HUES48 (cell line): ENCODE results near the gene ARHGAP6.

Source experiments
- H3K27ac ChIP-seq: one replicate; pipeline ENCODE4 v1.7.0; 2013; ENCODE audit warnings: low read depth, low read length, inconsistent platforms
- H3K27me3 ChIP-seq: 2 replicates; pipeline ENCODE4 v1.6.1; 2013; ENCODE audit warnings: mild to moderate bottlenecking, low read length; ENCODE audit not compliant: control insufficient read depth, insufficient read depth
- H3K36me3 ChIP-seq: 2 replicates; pipeline ENCODE4 v1.6.1; 2013; ENCODE audit warnings: low read length; ENCODE audit not compliant: control insufficient read depth, insufficient read depth
- H3K4me1 ChIP-seq: 2 replicates; pipeline ENCODE4 v1.6.1; 2013; ENCODE audit warnings: mild to moderate bottlenecking, low read length; ENCODE audit not compliant: control insufficient read depth, insufficient read depth
- H3K4me3 ChIP-seq: 2 replicates; pipeline ENCODE4 v1.5.1; 2013; ENCODE audit warnings: mild to moderate bottlenecking, low read depth, low read length
- H3K9ac ChIP-seq: 2 replicates; pipeline ENCODE4 v1.6.1; 2013; ENCODE audit warnings: mild to moderate bottlenecking, low read depth, low read length, moderate library complexity
- H3K9me3 ChIP-seq: 2 replicates; pipeline ENCODE4 v1.6.1; 2013; ENCODE audit warnings: low read length; ENCODE audit not compliant: control insufficient read depth, insufficient read depth

The ARHGAP6 gene

DNA sequence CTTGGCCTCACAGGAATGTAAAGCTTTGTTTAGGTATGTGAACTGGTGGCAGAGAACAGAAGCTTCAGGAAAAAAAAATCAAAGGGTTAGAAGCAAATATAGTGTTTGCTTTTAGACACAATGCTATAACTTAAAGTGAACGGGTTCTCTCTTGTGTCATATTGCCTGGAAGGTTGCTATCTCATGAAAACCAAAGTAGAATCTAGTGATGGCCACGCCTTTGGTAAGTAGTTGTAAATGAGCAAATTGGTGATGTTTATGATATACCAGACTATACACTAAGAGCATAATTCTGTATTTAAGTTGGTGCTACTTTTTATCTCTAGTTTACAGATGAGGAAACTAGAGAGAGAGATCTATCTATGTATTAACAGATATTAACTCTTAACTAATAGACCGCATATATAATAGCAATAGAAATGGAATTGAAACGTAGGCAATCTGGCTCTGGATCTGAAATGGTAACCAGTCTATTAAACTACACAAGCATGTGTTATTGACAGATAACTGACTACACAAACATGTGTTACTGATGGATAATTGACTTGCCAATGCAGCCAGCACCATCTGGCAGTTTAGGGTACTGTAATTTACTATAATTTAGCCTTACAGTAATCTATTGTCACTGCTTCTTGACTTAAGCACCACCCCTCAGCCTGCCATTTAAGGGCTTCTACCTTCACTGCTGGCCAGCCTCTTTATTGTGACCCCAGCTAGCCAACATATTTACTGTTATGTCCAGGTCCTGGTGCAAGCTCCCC is 513.7 kb downstream of the ARHGAP6 start:
- H3K27me3 ChIP-seq = no peaks in the 10 kb centered on the region
- H3K9ac ChIP-seq = no peak overlapping the region
- peaks cover 15% of the 10 kb centered on the region for H3K4me1 ChIP-seq
- no peak overlapping the region for H3K27ac ChIP-seq
- no peaks in the 10 kb centered on the region for H3K9me3 ChIP-seq
- no peak overlapping the region for H3K4me3 ChIP-seq
- no peaks in the 10 kb centered on the region for H3K36me3 ChIP-seq

DNA sequence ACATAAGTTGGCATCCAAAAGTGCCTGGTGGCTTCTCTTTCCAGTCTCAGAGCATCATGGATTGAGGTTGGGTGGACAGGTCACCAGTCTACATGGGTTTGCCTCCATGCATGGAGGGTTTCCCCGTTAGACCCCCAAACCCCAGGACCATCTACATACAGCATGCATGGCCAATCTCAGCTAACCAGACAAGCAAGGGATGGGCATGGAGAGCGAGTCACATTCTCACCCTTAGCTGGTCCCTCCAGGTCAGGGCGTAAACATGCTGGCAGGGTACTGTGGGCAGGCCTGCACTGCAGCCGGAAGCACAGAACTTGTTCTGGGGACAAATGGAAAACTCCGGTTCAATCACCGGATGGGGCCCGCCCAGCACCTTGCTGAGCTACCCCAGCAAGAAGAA is 517.3 kb downstream of the ARHGAP6 start:
- Histone ChIP-seq H3K4me3 (no peak overlapping the region), H3K36me3 (no peaks in the 10 kb centered on the region), H3K27ac (no peak overlapping the region), H3K9ac (no peak overlapping the region), H3K4me1 (peaks cover 15% of the 10 kb centered on the region), H3K27me3 (no peaks in the 10 kb centered on the region), H3K9me3 (no peaks in the 10 kb centered on the region)

DNA sequence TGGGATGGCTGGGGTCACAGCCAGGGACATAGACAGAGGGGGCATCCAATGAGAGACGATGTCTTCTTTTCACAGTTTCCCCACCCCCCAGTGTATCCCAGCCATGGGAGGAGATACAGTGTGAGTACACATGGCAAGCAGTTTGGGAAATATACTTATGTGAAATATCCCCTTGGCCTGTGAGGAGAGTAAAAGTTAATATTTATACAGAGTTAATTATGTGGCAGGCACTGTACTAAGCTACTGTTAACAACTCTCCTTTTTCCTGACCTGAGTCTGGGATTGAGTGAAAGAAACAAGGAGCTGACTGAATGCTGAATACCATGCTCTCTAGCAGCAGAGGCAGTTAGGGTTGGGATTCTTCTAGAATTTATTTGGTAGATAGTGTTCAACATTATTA is 519.3 kb downstream of the ARHGAP6 start:
- Histone ChIP-seq H3K36me3 (no peaks in the 10 kb centered on the region), H3K9ac (no peak overlapping the region), H3K27me3 (no peaks in the 10 kb centered on the region), H3K9me3 (no peaks in the 10 kb centered on the region), H3K4me1 (peaks cover 10% of the 10 kb centered on the region), H3K27ac (no peak overlapping the region), H3K4me3 (no peak overlapping the region)

DNA sequence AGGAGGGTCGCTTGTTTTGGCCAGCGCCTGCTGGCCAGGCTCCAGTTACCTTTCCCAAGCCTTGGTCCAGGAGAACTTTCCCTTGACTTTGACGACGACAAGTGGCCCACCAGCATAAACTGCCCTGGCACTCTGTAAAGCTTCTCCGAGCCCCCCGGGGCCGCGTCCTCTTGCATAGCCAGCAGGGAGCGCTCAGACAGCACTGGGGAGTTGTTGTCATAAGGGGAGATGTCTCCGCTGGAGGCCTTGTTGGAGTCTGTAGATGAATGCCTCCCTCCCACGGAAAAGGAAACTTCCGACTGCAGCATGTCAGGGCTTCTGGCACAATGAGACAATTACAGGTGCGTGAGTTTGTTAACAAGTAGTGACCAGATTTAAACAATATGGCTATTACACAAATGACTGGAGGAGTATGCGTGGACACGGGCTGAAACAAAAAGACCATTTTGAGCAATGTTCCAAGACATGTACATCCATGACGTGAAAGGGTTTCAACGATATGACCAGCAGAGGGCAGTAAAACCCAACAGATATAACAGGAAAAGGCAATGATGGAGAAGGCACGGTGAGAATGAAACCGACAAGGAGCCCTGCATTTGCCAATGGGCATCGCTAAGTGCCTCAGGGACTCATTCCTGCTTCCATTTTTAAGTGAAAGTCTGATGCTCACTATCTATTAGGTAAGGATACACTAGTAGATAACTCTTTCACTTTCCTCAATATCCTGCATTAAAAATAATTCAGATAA is 521.6 kb downstream of the ARHGAP6 start:
- Histone ChIP-seq H3K27me3 (no peaks in the 10 kb centered on the region), H3K36me3 (no peaks in the 10 kb centered on the region), H3K9ac (no peak overlapping the region), H3K9me3 (no peaks in the 10 kb centered on the region), H3K4me1 (no peaks in the 10 kb centered on the region), H3K4me3 (no peak overlapping the region; the same call in 1 of the 2 replicates), H3K27ac (no peak overlapping the region)

DNA sequence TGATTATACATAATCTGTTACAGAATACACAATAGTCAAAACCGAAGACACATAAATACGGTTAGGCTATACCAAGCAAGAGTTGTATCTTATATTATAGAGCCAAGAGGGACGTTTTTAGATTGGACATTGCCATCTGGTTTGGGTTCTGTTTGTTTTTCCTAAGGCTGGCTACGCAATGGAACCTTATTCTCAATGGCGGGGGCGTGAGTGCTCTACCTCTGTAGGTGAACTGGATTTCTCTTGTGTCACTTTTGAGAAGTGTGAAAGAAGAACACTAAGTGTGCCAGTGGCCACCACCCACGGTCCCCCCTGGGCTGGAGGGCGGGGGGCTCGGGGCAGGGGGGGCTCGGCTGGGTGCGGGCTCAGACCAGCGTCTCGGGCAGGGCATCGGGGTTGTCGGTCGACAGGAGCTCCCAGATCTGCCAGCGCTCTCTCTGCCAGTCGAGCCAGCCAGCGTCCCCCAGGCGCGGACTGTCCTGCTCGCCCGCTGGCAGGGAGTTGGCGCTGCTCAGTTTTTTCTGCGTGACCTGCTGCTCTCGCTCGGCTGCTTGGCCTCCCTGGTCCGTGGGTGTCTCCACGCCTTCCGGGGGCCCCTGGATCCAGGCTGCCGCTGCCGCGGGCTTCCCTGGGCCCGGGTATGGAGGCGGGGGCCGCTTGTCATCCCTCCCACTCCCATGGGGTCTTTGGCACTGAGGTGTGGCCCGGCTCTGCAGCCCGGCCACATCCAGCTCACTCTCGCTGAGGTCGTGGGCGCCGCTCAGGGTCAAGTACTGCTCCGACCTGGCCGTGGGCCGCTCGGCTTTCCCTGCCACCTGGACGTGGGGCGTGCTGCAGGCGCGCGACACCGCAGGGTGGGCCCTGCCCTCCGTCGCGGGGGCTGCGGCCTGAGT is 527.0 kb downstream of the ARHGAP6 start:
- no peaks in the 10 kb centered on the region for H3K36me3 ChIP-seq
- no peaks in the 10 kb centered on the region for H3K4me1 ChIP-seq
- H3K9me3 ChIP-seq = no peaks in the 10 kb centered on the region
- no peaks in the 10 kb centered on the region for H3K27me3 ChIP-seq
- H3K9ac ChIP-seq = no peak overlapping the region
- H3K4me3 ChIP-seq = no peak overlapping the region
- no peak overlapping the region for H3K27ac ChIP-seq

DNA sequence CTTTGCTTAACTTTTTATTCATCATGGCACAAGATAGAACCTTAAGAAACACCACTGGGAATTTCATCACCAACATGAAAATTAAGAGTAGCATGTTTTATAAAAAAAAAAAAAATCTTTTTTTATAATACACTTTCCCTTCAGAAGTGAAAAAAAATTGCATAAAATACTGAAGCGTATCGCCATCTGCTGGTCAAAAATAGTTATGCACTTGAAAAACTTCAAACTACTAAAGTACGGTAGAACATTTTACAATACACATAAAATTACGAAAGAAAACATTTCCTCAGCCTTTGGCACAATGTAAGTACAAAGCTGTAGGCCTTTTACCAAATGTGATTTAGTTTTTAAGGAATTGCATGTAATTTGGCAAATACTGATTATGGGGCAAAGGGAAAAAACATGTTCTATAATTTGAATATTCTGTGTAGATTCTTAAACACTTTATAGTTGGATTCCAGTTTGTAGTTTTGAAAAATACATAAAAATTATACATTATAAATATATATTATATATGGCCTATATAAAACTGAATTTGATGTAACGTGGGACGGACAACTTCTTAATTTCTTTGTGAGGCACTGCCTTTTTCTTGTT is 528.1 kb downstream of the ARHGAP6 start:
- H3K9ac ChIP-seq = no peak overlapping the region
- no peaks in the 10 kb centered on the region for H3K4me1 ChIP-seq

DNA sequence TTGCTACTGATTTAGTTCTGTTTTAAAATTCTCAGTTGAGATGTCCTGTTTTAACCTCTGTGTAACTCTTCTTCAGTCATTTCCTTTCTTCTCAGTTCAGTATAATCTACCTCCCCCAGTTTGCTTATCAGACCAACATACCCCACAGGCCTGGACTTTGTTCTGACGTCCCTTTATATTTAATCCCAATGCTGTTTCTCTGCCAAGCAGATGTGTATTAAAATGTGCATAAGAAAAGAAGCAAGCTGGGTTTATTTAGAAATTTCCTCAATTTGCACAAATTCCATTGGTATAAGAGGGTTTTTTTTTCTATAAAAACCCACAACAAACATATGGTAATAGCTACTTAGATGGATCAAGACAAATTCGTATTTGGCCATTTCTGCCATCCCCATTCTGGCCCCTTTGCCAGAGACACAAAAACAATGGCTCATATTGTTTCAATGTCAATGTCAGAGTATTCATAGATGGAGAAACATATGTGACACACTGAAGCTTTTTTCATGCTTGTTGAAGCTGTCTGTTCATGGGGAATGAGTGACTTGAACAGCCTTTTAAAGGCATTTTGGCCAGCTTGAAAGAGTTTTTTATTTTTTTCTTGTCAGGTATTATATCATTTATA is 530.0 kb downstream of the ARHGAP6 start:
- Histone ChIP-seq H3K4me1 (no peaks in the 10 kb centered on the region), H3K27me3 (no peaks in the 10 kb centered on the region), H3K36me3 (no peaks in the 10 kb centered on the region), H3K27ac (no peak overlapping the region), H3K4me3 (no peak overlapping the region), H3K9me3 (no peaks in the 10 kb centered on the region), H3K9ac (no peak overlapping the region)

More for the DNA sequence above, 528.1 kb downstream of the ARHGAP6 start:
- Histone ChIP-seq H3K27ac (no peak overlapping the region), H3K36me3 (no peaks in the 10 kb centered on the region), H3K4me3 (no peak overlapping the region), H3K27me3 (no peaks in the 10 kb centered on the region), H3K9me3 (no peaks in the 10 kb centered on the region)

DNA sequence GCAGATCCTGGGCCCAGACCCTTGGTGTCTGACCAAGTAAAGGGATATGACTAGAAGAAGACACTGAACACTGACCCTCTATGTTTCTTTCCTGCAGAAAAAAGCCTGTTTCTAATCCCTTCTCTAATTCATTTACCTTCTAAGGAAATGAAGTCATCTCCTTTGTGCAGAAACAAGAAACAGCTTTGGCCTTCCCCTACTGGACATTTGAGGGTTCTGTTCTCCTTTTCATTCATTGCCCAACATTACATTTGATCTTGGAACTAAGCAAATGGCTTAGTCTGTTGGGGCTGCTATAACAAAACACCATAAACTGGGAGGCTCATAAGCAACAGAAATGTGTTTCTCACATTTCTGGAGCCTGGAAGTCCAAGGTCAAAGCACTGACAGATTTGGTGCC is 534.6 kb downstream of the ARHGAP6 start:
- no peaks in the 10 kb centered on the region for H3K9me3 ChIP-seq
- H3K4me3 ChIP-seq = no peak overlapping the region
- H3K4me1 ChIP-seq = no peaks in the 10 kb centered on the region
- H3K9ac ChIP-seq = no peak overlapping the region
- no peaks in the 10 kb centered on the region for H3K27me3 ChIP-seq
- H3K27ac ChIP-seq = no peak overlapping the region
- no peaks in the 10 kb centered on the region for H3K36me3 ChIP-seq

DNA sequence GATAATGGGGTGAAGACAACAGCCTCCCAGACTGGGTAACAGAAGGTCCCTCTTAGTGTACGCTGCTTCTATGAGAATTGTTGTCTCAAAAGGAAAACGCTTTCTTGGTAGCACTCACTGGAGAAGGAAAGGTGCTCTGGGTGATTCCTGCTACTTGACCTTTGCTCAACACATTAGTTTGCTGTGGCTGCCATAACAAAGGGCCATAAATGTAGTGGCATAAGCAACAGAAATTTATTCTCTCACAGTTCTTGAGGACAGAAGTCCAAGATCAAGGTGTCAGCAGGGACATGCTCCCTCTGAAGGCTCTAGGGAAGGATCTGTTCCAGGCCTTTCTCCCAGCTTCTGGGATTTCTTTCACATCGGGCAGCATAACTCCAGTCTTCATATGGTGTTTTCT is 535.6 kb downstream of the ARHGAP6 start:
- H3K36me3 ChIP-seq = no peaks in the 10 kb centered on the region
- H3K4me3 ChIP-seq = no peak overlapping the region
- no peaks in the 10 kb centered on the region for H3K9me3 ChIP-seq
- H3K4me1 ChIP-seq = no peaks in the 10 kb centered on the region
- H3K27ac ChIP-seq = no peak overlapping the region
- no peaks in the 10 kb centered on the region for H3K27me3 ChIP-seq
- no peak overlapping the region for H3K9ac ChIP-seq

DNA sequence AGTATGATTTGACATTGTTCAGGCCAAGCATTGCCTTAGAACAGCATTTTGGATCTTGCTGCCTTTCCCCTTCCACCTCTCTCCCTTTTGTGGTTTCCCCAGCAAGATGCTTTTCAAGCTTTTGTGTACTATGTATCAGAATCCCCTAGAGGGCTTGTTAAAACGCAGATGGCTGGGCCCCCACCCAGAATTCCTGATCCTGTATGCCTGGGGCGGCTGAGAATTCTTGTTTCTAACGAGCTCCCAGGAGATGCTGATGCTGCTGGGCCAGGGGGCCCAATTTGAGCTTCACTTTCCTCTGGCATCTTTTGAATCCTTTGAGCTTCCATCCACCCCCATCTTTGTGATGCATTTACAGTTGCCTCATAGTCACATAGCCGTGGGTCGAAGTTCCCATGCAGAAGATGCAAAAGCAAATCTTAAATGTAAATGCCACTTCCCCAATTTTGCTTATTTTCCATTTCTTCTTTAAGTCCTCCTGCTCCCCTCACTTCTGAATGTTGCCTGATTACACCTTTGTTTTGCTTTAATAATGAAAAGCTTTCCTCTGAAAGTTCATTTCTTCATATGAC is 536.1 kb downstream of the ARHGAP6 start:
- Histone ChIP-seq H3K9me3 (no peaks in the 10 kb centered on the region), H3K4me1 (no peaks in the 10 kb centered on the region), H3K9ac (no peak overlapping the region), H3K27ac (no peak overlapping the region), H3K27me3 (no peaks in the 10 kb centered on the region), H3K36me3 (no peaks in the 10 kb centered on the region), H3K4me3 (no peak overlapping the region)
